Trophoblast cell (in vitro differentiated cells and primary cell): ENCODE data around the gene PTCHD1.

ENCODE experiments used
- DNase-seq, 2 donors: peaks; one replicate each; pipeline ENCODE4 v3.0.0-alpha.2; 2016
- H2AFZ ChIP-seq: 2 replicates; pipeline ENCODE4 v1.6.1; 2013; ENCODE audit warnings: low read length, moderate library complexity, mild to moderate bottlenecking; ENCODE audit not compliant: insufficient read depth, poor library complexity
- H2AK5ac ChIP-seq: 2 replicates; pipeline ENCODE4 v1.6.1; 2013; ENCODE audit warnings: mild to moderate bottlenecking, low read length
- H2BK120ac ChIP-seq: 2 replicates; pipeline ENCODE4 v1.6.1; 2013; ENCODE audit warnings: low read length, mild to moderate bottlenecking, moderate library complexity; ENCODE audit not compliant: insufficient read depth, poor library complexity
- H2BK12ac ChIP-seq: 2 replicates; pipeline ENCODE4 v1.6.1; 2013; ENCODE audit warnings: mild to moderate bottlenecking, low read length, moderate library complexity
- H2BK5ac ChIP-seq: 2 replicates; pipeline ENCODE4 v1.6.1; 2013; ENCODE audit warnings: low read length, low read depth, moderate library complexity, mild to moderate bottlenecking; ENCODE audit not compliant: poor library complexity
- H3K14ac ChIP-seq: 2 replicates; pipeline ENCODE4 v1.6.1; 2013; ENCODE audit warnings: mild to moderate bottlenecking, low read length
- H3K18ac ChIP-seq: 2 replicates; pipeline ENCODE4 v1.6.1; 2013; ENCODE audit warnings: mild to moderate bottlenecking, low read length
- H3K23ac ChIP-seq: 2 replicates; pipeline ENCODE4 v1.6.1; 2013; ENCODE audit warnings: low read length
- H3K27ac ChIP-seq: 2 replicates; pipeline ENCODE4 v1.5.1; 2013; ENCODE audit warnings: low read depth, mild to moderate bottlenecking, inconsistent platforms, low read length, moderate library complexity
- H3K27me3 ChIP-seq: 2 replicates; pipeline ENCODE4 v1.6.1; 2013; ENCODE audit warnings: inconsistent platforms, mild to moderate bottlenecking, low read length, moderate library complexity; ENCODE audit not compliant: insufficient read depth
- H3K36me3 ChIP-seq, 2 experiments: 1 replicate in 1 of 2; 2 replicates in 1 of 2; pipeline ENCODE4 v1.6.1; 2013; ENCODE audit warnings: low read length in 2 of 2, mild to moderate bottlenecking in 2 of 2, moderate library complexity in 1 of 2; ENCODE audit not compliant: insufficient read depth in 2 of 2, control insufficient read depth in 1 of 2
- H3K4ac ChIP-seq: 2 replicates; pipeline ENCODE4 v1.6.1; 2013; ENCODE audit warnings: low read depth, mild to moderate bottlenecking, low read length, moderate library complexity
- H3K4me1 ChIP-seq, 2 experiments: 1 replicate in 1 of 2; 2 replicates in 1 of 2; pipeline ENCODE4 v1.6.1; 2013; ENCODE audit warnings: low read length in 2 of 2, mild to moderate bottlenecking in 2 of 2, moderate library complexity in 1 of 2; ENCODE audit not compliant: insufficient read depth in 2 of 2, control insufficient read depth in 1 of 2
- H3K4me2 ChIP-seq: 2 replicates; pipeline ENCODE4 v1.6.1; 2013; ENCODE audit warnings: inconsistent platforms, mild to moderate bottlenecking, low read length, moderate library complexity
- H3K4me3 ChIP-seq: 2 replicates; pipeline ENCODE4 v1.5.1; 2013; ENCODE audit warnings: mild to moderate bottlenecking, low read depth, low read length, inconsistent platforms
- H3K79me1 ChIP-seq: one replicate; pipeline ENCODE4 v1.6.1; 2013; ENCODE audit warnings: low read length
- H3K79me2 ChIP-seq: 2 replicates; pipeline ENCODE4 v1.6.1; 2013; ENCODE audit warnings: low read length, mild to moderate bottlenecking; ENCODE audit not compliant: control insufficient read depth, insufficient read depth, poor library complexity
- H3K9ac ChIP-seq: 2 replicates; pipeline ENCODE4 v1.6.1; 2013; ENCODE audit warnings: mild to moderate bottlenecking, low read length
- H3K9me3 ChIP-seq: 2 replicates; pipeline ENCODE4 v1.6.1; 2013; ENCODE audit warnings: low read depth, mild to moderate bottlenecking, control low read depth, inconsistent platforms, low read length; ENCODE audit not compliant: insufficient read depth
- H4K12ac ChIP-seq: 2 replicates; pipeline ENCODE4 v1.6.1; 2013; ENCODE audit warnings: low read depth, mild to moderate bottlenecking, low read length, moderate library complexity
- H4K8ac ChIP-seq: 2 replicates; pipeline ENCODE4 v1.6.1; 2013; ENCODE audit warnings: low read depth, mild to moderate bottlenecking, low read length, moderate library complexity
- H4K91ac ChIP-seq: one replicate; pipeline ENCODE4 v1.6.1; 2013; ENCODE audit warnings: low read depth, mild to moderate bottlenecking, low read length, moderate library complexity
- WGBS: extraction: QIAGEN DNeasy Blood & Tissue Kit; methylation state at CpG from one replicate; pipeline ENCODE4 v1.1.7; 2013; ENCODE audit warnings: missing lambda C conversion rate; ENCODE audit not compliant: insufficient read length, insufficient coverage; ENCODE audit errors: extremely low coverage; 5-methylcytosine and 5-hydroxymethylcytosine counted together

PTCHD1 gene

GRCh38 chrX:23317799-23318724, 16.6 kb upstream of the PTCHD1 start:
- Histone ChIP-seq H3K4me1 (no peaks in the 10 kb centered on the region), H2BK120ac (no peak overlapping the region), H3K14ac (no peak overlapping the region), H3K23ac (no peak overlapping the region), H4K12ac (no peak overlapping the region), H3K18ac (no peak overlapping the region), H2AK5ac (no peak overlapping the region), H4K8ac (no peak overlapping the region), H3K4me2 (no peak overlapping the region), H3K9ac (no peak overlapping the region), H3K27ac (no peak overlapping the region), H3K4ac (no peak overlapping the region), H3K27me3 (no peaks in the 10 kb centered on the region), H2BK5ac (no peak overlapping the region), H2AFZ (no peak overlapping the region), H3K79me1 (no peaks in the 10 kb centered on the region), H3K36me3 (no peaks in the 10 kb centered on the region), H3K79me2 (no peaks in the 10 kb centered on the region), H4K91ac (no peak overlapping the region), H3K9me3 (no peaks in the 10 kb centered on the region), H2BK12ac (no peak overlapping the region), H3K4me3 (no peak overlapping the region)
- WGBS: no CpG with 5 or more reads among the region's 11 CpGs
- peak in 1 of 2 donors; percentile 11 for DNase-seq

GRCh38 chrX:23327104-23327503, 7.5 kb upstream of the PTCHD1 start:
- Histone ChIP-seq H3K14ac (no peak overlapping the region), H4K91ac (no peak overlapping the region), H2AK5ac (no peak overlapping the region), H3K79me2 (no peaks in the 10 kb centered on the region), H2AFZ (no peak overlapping the region), H3K4me3 (no peak overlapping the region), H3K36me3 (no peaks in the 10 kb centered on the region), H3K27me3 (no peaks in the 10 kb centered on the region), H3K9me3 (no peaks in the 10 kb centered on the region), H3K27ac (no peak overlapping the region), H4K12ac (no peak overlapping the region), H3K4ac (no peak overlapping the region), H2BK5ac (no peak overlapping the region), H2BK120ac (no peak overlapping the region), H3K18ac (no peak overlapping the region), H3K4me2 (no peak overlapping the region), H4K8ac (no peak overlapping the region), H3K23ac (no peak overlapping the region), H3K9ac (no peak overlapping the region), H3K79me1 (no peaks in the 10 kb centered on the region), H3K4me1 (peaks cover 0 to under 1% of the 10 kb centered on the region in 2 experiments), H2BK12ac (no peak overlapping the region)
- no CpG with 5 or more reads among the region's 2 CpGs for whole genome bisulfite sequencing
- no peak for DNase-seq

- Histone ChIP-seq H2BK5ac (no peak overlapping the region), H2BK12ac (no peak overlapping the region), H2BK120ac (no peak overlapping the region), H3K4me3 (no peak overlapping the region), H2AK5ac (no peak overlapping the region), H3K14ac (no peak overlapping the region), H3K18ac (no peak overlapping the region), H3K79me1 (no peaks in the 10 kb centered on the region), H4K91ac (no peak overlapping the region), H4K8ac (no peak overlapping the region), H3K9me3 (no peaks in the 10 kb centered on the region), H3K79me2 (no peaks in the 10 kb centered on the region), H2AFZ (no peak overlapping the region), H3K4ac (no peak overlapping the region), H3K36me3 (no peaks in the 10 kb centered on the region), H3K27ac (no peak overlapping the region), H3K4me2 (peak overlapping the region; percentile 81), H3K4me1 (peaks cover 4 to 9% of the 10 kb centered on the region in 2 experiments), H3K23ac (no peak overlapping the region), H3K9ac (no peak overlapping the region), H4K12ac (no peak overlapping the region), H3K27me3 (no peaks in the 10 kb centered on the region)
- WGBS: no CpG with 5 or more reads among the region's 11 CpGs
- no peak for DNase-seq
These were observed 2.9 kb upstream of the PTCHD1 start for GRCh38 chrX:23331701-23332100.

GRCh38 chrX:23332101-23332887, 2.4 kb upstream of the PTCHD1 start:
- DNase-seq: no peak
- H4K91ac ChIP-seq: no peak overlapping the region
- H3K79me2 ChIP-seq: no peaks in the 10 kb centered on the region
- no peak overlapping the region for H3K23ac ChIP-seq
- no peak overlapping the region for H3K9ac ChIP-seq
- peak overlapping the region; percentile 81 for H3K4me2 ChIP-seq
- H3K4me1 ChIP-seq: peaks cover 4 to 9% of the 10 kb centered on the region in 2 experiments
- no peak overlapping the region for H2BK120ac ChIP-seq
- H2BK12ac ChIP-seq: no peak overlapping the region
- H3K9me3 ChIP-seq: no peaks in the 10 kb centered on the region
- no peak overlapping the region for H2AFZ ChIP-seq
- no peak overlapping the region for H3K14ac ChIP-seq
- H3K4me3 ChIP-seq: no peak overlapping the region
- H3K79me1 ChIP-seq: no peaks in the 10 kb centered on the region
- H3K27me3 ChIP-seq: no peaks in the 10 kb centered on the region
- no peak overlapping the region for H3K18ac ChIP-seq
- H3K4ac ChIP-seq: no peak overlapping the region
- no peak overlapping the region for H2AK5ac ChIP-seq
- H3K27ac ChIP-seq: no peak overlapping the region
- H2BK5ac ChIP-seq: no peak overlapping the region
- H4K12ac ChIP-seq: no peak overlapping the region
- no peaks in the 10 kb centered on the region for H3K36me3 ChIP-seq
- no peak overlapping the region for H4K8ac ChIP-seq
- WGBS: no CpG with 5 or more reads among the region's 42 CpGs
